ENCODE measurements around the gene CKLF.
"Not testable (repeated sequence)": the region's sequence is repeated elsewhere in the genome, so short reads cannot be mapped to it uniquely, and the experiment has no call there.

The CKLF gene

DNA sequence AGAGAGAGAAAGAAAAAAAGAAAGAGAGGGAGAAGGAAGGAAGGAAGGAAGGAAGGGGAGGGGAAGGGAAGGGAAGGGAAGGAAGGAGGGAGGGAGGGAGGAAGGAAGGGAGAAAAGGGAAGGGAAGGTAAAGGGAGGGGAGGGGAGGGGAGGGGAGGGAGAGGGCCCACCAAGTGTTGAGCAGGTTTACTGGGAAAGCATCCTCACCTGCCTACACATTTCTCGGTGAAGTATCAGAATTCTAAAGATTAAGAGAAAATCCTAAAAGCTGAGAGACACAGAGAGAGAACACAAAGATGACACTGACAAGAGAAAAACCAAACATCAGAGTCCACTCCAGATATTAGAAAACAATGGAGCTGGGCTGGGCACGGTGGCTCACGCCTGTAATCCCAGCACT is 39.9 kb downstream of the CKLF start:
- TF ChIP-seq, protein P1, sequence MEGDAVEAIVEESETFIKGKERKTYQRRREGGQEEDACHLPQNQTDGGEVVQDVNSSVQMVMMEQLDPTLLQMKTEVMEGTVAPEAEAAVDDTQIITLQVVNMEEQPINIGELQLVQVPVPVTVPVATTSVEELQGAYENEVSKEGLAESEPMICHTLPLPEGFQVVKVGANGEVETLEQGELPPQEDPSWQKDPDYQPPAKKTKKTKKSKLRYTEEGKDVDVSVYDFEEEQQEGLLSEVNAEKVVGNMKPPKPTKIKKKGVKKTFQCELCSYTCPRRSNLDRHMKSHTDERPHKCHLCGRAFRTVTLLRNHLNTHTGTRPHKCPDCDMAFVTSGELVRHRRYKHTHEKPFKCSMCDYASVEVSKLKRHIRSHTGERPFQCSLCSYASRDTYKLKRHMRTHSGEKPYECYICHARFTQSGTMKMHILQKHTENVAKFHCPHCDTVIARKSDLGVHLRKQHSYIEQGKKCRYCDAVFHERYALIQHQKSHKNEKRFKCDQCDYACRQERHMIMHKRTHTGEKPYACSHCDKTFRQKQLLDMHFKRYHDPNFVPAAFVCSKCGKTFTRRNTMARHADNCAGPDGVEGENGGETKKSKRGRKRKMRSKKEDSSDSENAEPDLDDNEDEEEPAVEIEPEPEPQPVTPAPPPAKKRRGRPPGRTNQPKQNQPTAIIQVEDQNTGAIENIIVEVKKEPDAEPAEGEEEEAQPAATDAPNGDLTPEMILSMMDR (IDR thresholded peaks at IDR 0.05; ENCODE audit: insufficient read depth, low read depth, low read length, missing control alignments): no peak
- no peak overlapping the region for H3K4me3 ChIP-seq (ENCODE audit: low read length)

DNA sequence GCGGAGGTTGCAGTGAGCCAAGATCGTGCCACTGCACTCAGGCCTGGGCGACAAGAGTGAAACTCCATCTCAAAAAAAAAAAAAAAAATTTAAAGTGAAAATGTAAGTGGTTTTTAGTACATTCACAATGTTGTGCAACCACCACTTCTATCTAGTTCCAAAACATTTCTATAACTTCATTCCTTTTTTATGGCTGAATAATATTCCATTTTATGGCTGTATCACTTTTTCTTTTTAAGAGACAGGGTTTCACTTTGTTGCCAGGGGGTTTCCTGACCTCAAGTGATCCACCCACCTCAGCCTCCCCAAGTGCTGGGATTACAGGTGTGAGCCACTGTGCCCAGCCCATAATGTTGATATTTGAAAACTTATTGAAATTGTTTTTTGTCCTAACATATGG is 40.4 kb downstream of the CKLF start:
- no peak overlapping the region for H3K4me3 ChIP-seq (ENCODE audit: low read length)
- TF ChIP-seq, protein P1 (IDR thresholded peaks at IDR 0.05; ENCODE audit: insufficient read depth, low read depth, low read length, missing control alignments): no peak
- DNase-seq (ENCODE audit: low read depth): no peak

More for the DNA sequence above, 39.9 kb downstream of the CKLF start:
- DNase-seq (ENCODE audit: low read depth): no peak

DNA sequence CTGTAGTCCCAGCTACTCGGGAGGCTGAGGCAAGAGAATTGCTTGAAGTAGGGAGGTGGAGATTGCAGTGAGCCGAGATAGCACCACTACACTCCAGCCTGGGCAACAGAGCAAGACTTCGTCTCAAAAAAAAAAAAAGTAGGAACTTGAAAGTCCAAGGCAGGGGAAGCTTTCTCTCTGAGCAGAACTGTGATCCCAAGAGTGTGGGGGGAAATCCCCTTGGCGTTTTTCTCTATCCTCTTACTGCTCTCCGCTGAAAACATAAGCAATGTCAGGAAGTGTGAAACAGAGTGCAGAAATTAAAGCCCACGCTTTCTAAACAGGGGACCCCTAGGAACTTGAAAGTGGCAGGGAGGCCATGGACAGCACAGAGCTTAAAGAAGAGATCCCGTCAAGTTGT is 42.4 kb downstream of the CKLF start:
- TF ChIP-seq, protein P1 (IDR thresholded peaks at IDR 0.05; ENCODE audit: insufficient read depth, low read depth, low read length, missing control alignments): no peak
- DNase-seq (ENCODE audit: low read depth): no peak

DNA sequence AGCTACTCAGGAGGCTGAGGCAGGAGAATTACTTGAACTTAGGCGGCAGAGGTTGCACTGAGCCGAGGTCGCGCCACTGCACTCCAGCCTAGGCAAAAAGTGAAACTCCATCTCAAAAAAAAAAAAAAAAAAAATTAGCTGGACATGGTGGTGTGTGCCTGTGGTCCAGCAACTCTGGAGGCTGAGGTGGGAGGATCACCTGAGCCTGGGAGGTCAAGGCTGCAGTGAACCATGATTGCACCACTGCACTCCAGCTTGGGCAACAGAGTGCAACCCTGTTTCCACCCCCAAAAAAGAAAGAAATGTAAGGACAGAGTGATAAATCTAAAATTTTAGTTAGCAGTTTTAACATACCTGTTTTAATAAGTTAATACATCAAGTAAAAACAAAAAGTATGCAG is 44.2 kb downstream of the CKLF start:
- not testable (repeated sequence) for DNase-seq (ENCODE audit: low read depth)

More for the DNA sequence above, 42.4 kb downstream of the CKLF start:
- no peak overlapping the region for H3K4me3 ChIP-seq (ENCODE audit: low read length)

DNA sequence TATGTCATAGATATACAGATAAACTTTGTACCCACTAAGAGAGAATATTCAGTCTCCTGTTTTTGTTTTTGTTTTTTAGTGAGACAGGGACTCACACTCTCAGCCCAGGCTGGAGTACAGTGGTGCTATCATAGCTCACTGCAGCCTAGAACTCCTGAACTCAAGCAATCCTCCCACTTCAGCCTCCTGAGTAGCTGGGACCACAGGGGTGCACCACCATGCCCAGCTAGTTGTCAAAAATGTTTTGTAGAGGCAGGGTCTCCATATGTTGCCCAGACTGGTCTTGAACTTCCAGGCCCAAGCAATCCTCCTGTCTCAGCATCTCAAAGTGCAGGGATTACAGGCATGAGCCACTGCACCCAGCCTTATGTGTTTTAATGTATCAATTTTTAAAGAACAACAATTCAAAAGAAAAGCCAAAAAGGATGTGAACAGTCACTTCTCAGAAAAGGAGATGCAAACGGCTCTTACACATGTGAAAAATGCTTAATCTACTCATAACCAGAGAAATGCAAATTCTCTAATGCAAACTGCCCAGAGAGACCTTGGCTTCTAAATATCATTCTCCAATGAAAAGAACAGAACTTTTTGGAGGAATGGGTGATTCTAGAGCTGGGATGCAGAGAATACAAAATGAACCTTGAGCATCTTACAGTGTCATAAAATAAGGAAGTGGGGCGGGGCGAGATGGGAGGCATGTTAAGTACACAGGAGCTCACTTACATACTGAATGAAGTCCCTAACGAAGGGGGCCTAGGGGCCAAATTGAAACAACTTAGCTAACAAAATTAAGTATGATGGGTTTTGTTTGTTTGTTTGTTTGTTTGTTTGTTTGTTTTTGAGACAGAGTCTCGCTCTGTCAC is 44.8 kb downstream of the CKLF start:
- no peak for DNase-seq (ENCODE audit: low read depth)
- H3K4me3 ChIP-seq (ENCODE audit: low read length): no peak overlapping the region
- TF ChIP-seq, protein P1 (IDR thresholded peaks at IDR 0.05; ENCODE audit: insufficient read depth, low read depth, low read length, missing control alignments): no peak

More for the DNA sequence above, 44.2 kb downstream of the CKLF start:
- H3K4me3 ChIP-seq (ENCODE audit: low read length): not testable (repeated sequence)

DNA sequence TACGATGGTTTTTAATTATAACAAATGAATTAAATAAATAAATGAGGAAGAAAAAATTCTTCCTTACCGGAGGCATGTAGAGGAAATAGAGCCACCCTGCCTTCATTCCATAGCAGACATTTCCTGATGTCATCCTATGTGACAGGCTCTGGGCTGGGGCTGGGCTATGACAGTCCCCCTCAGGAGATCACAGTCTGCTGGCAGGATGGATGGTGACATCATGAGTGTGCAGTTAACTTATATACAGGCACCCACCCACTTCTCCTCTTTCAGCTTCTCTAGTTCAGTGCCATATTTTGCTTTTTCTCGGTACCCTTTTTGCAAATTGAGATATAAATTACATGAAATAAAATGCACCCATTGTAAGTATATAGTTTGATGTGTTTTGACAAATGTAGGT is 45.7 kb downstream of the CKLF start:
- H3K4me3 ChIP-seq (ENCODE audit: low read length): no peak overlapping the region
- TF ChIP-seq, protein P1 (IDR thresholded peaks at IDR 0.05; ENCODE audit: insufficient read depth, low read depth, low read length, missing control alignments): no peak
- DNase-seq (ENCODE audit: low read depth): no peak

DNA sequence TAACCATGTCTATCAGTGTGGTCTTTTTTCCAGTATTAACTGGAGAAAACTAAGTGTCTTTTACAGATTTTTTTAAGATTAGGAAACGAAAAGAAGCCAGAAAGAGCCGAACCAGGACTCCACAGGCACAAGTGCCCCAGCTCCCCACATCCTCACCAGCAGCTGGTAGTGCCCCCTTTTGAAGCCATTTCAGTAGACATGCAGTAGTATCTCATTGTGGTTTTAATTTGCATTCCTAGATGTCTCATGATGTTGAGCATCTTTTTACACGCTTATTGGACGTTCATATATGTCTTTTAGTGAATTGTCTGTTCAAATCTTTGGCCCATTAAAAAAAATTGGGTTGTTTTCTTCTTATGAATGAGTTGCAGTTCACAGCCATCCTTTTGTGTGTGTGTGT is 47.4 kb downstream of the CKLF start:
- H3K4me3 ChIP-seq (ENCODE audit: low read length): no peak overlapping the region
- TF ChIP-seq, protein P1 (IDR thresholded peaks at IDR 0.05; ENCODE audit: insufficient read depth, low read depth, low read length, missing control alignments): no peak
- DNase-seq (ENCODE audit: low read depth): no peak

All from epithelial cell of esophagus (primary cell).